Neural progenitor cell (in vitro differentiated cells): ENCODE results near the gene PCSK5. TPM values are rescaled to one million over a fixed set of nuclear protein-coding genes. Genes with fewer than 3 reads are reported as not detected.

ENCODE experiments used
- DNase-seq: peaks from one replicate; pipeline ENCODE4 v3.0.0-alpha.2; 2016; ENCODE audit warnings: low spot score
- H2AFZ ChIP-seq: fragments of 200-600 bp; sonication (generic); replicated peaks from 2 replicates; pipeline ENCODE4 v1.6.1; 2016; ENCODE audit warnings: antibody characterized with exemption
- H3F3A ChIP-seq: fragments of 200-600 bp; sonication (generic); 2 replicates; pipeline ENCODE4 v1.6.1; 2016; ENCODE audit warnings: antibody characterized with exemption, low read depth
- H3K27ac ChIP-seq: fragments of 200-600 bp; sonication (generic); 2 replicates; pipeline ENCODE4 v1.5.1; 2016; ENCODE audit warnings: mild to moderate bottlenecking
- H3K27me3 ChIP-seq: fragments of 200-600 bp; sonication (generic); 2 replicates; pipeline ENCODE4 v1.6.1; 2016; ENCODE audit warnings: mild to moderate bottlenecking, moderate library complexity
- H3K36me3 ChIP-seq: fragments of 200-600 bp; sonication (generic); 2 replicates; pipeline ENCODE4 v1.5.1; 2016
- H3K4me1 ChIP-seq: fragments of 200-600 bp; sonication (generic); 2 replicates; pipeline ENCODE4 v1.6.1; 2016; ENCODE audit warnings: mixed run types
- H3K4me2 ChIP-seq: fragments of 200-600 bp; sonication (generic); 2 replicates; pipeline ENCODE4 v1.6.1; 2016
- H3K4me3 ChIP-seq: fragments of 200-600 bp; sonication (generic); 2 replicates; pipeline ENCODE4 v1.5.1; 2016
- H3K79me2 ChIP-seq: fragments of 200-600 bp; sonication (generic); 2 replicates; pipeline ENCODE4 v1.6.1; 2016; ENCODE audit warnings: low read depth
- H3K9ac ChIP-seq: fragments of 200-600 bp; sonication (generic); 2 replicates; pipeline ENCODE4 v1.6.1; 2016
- H3K9me3 ChIP-seq: fragments of 200-600 bp; sonication (generic); 2 replicates; pipeline ENCODE4 v1.5.1; 2016; ENCODE audit warnings: low read depth
- H4K20me1 ChIP-seq: fragments of 200-600 bp; sonication (generic); 2 replicates; pipeline ENCODE4 v1.6.1; 2016; ENCODE audit warnings: low read depth
- H3K27ac Mint-ChIP-seq: 3 replicates; pipeline ENCODE4 v1.8.0; 2021; ENCODE audit warnings: mixed read lengths
- H3K27me3 Mint-ChIP-seq: 2 replicates; pipeline ENCODE4 v1.8.0; 2022; ENCODE audit warnings: low read depth, mild to moderate bottlenecking, inconsistent platforms, moderate library complexity, mixed read lengths; ENCODE audit not compliant: insufficient read depth
- H3K36me3 Mint-ChIP-seq: 3 replicates; pipeline ENCODE4 v1.8.0; 2021; ENCODE audit warnings: mixed read lengths
- H3K4me1 Mint-ChIP-seq: 3 replicates; pipeline ENCODE4 v1.8.0; 2021; ENCODE audit warnings: mixed read lengths
- H3K4me3 Mint-ChIP-seq: 3 replicates; pipeline ENCODE4 v1.8.0; 2021; ENCODE audit warnings: mild to moderate bottlenecking, moderate library complexity, mixed read lengths
- H3K9me3 Mint-ChIP-seq: 3 replicates; pipeline ENCODE4 v1.8.0; 2020; ENCODE audit warnings: mixed read lengths
- CTCF ChIP-seq: fragments of 200-600 bp; sonication (generic); IDR thresholded peaks from 2 replicates; pipeline ENCODE4 v1.5.1; 2017; ENCODE audit warnings: antibody characterized with exemption, mild to moderate bottlenecking
- EZH2 ChIP-seq: fragments of 200-600 bp; sonication (generic); IDR thresholded peaks from 2 replicates; pipeline ENCODE4 v1.6.1; 2017; ENCODE audit warnings: antibody characterized with exemption, mild to moderate bottlenecking, moderate library complexity
- EZH2phosphoT487 ChIP-seq: fragments of 200-600 bp; sonication (generic); IDR thresholded peaks from 2 replicates; pipeline ENCODE4 v1.6.1; 2017; ENCODE audit warnings: antibody characterized with exemption
- total RNA-seq: library from RNA; depleted of rRNA; stranded (reverse); fragments of >200 nt; gene quantifications from 2 replicates; pipeline ENCODE4 v1.2.3, GENCODE V29; 2015; ENCODE audit warnings: low replicate concordance

Gene PCSK5
- total RNA-seq, 1 donor from 2014 or later, result 23.4 TPM

- Histone ChIP-seq H3K9me3 (no peaks in the 10 kb centered on the region), H3K27ac (no peak overlapping the region), H3K4me3 (no peak overlapping the region), H4K20me1 (peaks cover 18% of the 10 kb centered on the region), H2AFZ (no peak overlapping the region), H3F3A (no peaks in the 10 kb centered on the region), H3K4me1 (peaks cover 18% of the 10 kb centered on the region), H3K79me2 (peaks cover 38% of the 10 kb centered on the region), H3K9ac (no peak overlapping the region), H3K36me3 (no peaks in the 10 kb centered on the region), H3K27me3 (no peaks in the 10 kb centered on the region), H3K4me2 (no peak overlapping the region)
- Mint-ChIP-seq H3K27ac (no peak overlapping the region), H3K27me3 (peaks cover 2% of the 10 kb centered on the region), H3K36me3 (peaks cover 4% of the 10 kb centered on the region), H3K4me1 (peaks cover 42% of the 10 kb centered on the region), H3K4me3 (no peak overlapping the region), H3K9me3 (peaks cover 6% of the 10 kb centered on the region)
- DNase-seq, result no peak
- TF ChIP-seq CTCF (peak; percentile 42), EZH2 (no peak)
Measured at GRCh38 chr9:75979362-75979761, 88.9 kb downstream of the PCSK5 start.

GRCh38 chr9:75983319-75984045, 93.0 kb downstream of the PCSK5 start:
- peaks cover 14% of the 10 kb centered on the region for H3K36me3 Mint-ChIP-seq
- TF ChIP-seq EZH2phosphoT487 (no peak), CTCF (no peak)
- H3K4me3 Mint-ChIP-seq, result no peak overlapping the region

GRCh38 chr9:75985515-75985914, 95.0 kb downstream of the PCSK5 start:
- no peaks in the 10 kb centered on the region for H3K27me3 ChIP-seq
- Mint-ChIP-seq H3K36me3 (peaks cover 16% of the 10 kb centered on the region), H3K27ac (no peak overlapping the region), H3K27me3 (peaks cover 2% of the 10 kb centered on the region), H3K4me3 (no peak overlapping the region), H3K4me1 (peaks cover 24% of the 10 kb centered on the region), H3K9me3 (no peaks in the 10 kb centered on the region)
- no peak for TF ChIP-seq EZH2
- TF ChIP-seq CTCF, result no peak
- no peak for TF ChIP-seq EZH2phosphoT487
- peaks cover 15% of the 10 kb centered on the region for H4K20me1 ChIP-seq
- H3K4me1 ChIP-seq, result peaks cover 11% of the 10 kb centered on the region
- no peak overlapping the region for H3K4me3 ChIP-seq
- H3K36me3 ChIP-seq, result no peaks in the 10 kb centered on the region
- H3K9me3 ChIP-seq, result no peaks in the 10 kb centered on the region
- DNase-seq, result no peak
- H3K79me2 ChIP-seq, result peaks cover 28% of the 10 kb centered on the region
- H2AFZ ChIP-seq, result no peak overlapping the region
- H3K4me2 ChIP-seq, result no peak overlapping the region
- H3K9ac ChIP-seq, result no peak overlapping the region
- H3K27ac ChIP-seq, result no peak overlapping the region
- H3F3A ChIP-seq, result no peaks in the 10 kb centered on the region

More at GRCh38 chr9:75983319-75984045, 93.0 kb downstream of the PCSK5 start:
- peaks cover 15% of the 10 kb centered on the region for H4K20me1 ChIP-seq
- peaks cover 11% of the 10 kb centered on the region for H3K4me1 ChIP-seq
- no peaks in the 10 kb centered on the region for H3K27me3 ChIP-seq
- H3K9me3 ChIP-seq, result no peaks in the 10 kb centered on the region
- no peak overlapping the region for H3K9ac ChIP-seq
- peaks cover 17% of the 10 kb centered on the region for H3K4me1 Mint-ChIP-seq
- no peak overlapping the region for H3K4me3 ChIP-seq
- no peak overlapping the region for H2AFZ ChIP-seq
- H3K36me3 ChIP-seq, result no peaks in the 10 kb centered on the region
- peaks cover 28% of the 10 kb centered on the region for H3K79me2 ChIP-seq
- H3K4me2 ChIP-seq, result no peak overlapping the region
- no peaks in the 10 kb centered on the region for H3F3A ChIP-seq
- peaks cover 6% of the 10 kb centered on the region for H3K9me3 Mint-ChIP-seq
- no peak for DNase-seq
- no peak overlapping the region for H3K27ac Mint-ChIP-seq
- no peak overlapping the region for H3K27ac ChIP-seq
- H3K27me3 Mint-ChIP-seq, result peaks cover 2% of the 10 kb centered on the region
